Upper lobe of left lung (tissue), 6 donors: ENCODE measurements around the gene BABAM2. TPM values are rescaled to one million over a fixed set of nuclear protein-coding genes. Genes with fewer than 3 reads are reported as not detected.
"Not testable (repeated sequence)": the region's sequence is repeated elsewhere in the genome, so short reads cannot be mapped to it uniquely, and the experiment has no call there.

Experiments
- ATAC-seq, 2 donors: fragments of 200-7000 bp; cut with Tn5 transposase; one replicate each; pipeline ENCODE4 v1.9.1; 2022; ENCODE audit warnings: mild to moderate bottlenecking in 2 of 2, moderate library complexity in 2 of 2; ENCODE audit not compliant: low FRiP score in 2 of 2
- DNase-seq, 2 donors: peaks; one replicate each; pipeline ENCODE4 v3.0.0-alpha.2; 2019 to 2020
- H3K27ac ChIP-seq, 4 donors: fragments of 200-600 bp; sonication (generic); one replicate each; pipeline ENCODE4 v1.5.1; 2016 to 2019
- H3K27me3 ChIP-seq, 4 donors: fragments of 200-600 bp; sonication (generic); one replicate each; pipeline ENCODE4 v1.5.1; 2017 to 2019
- H3K36me3 ChIP-seq, 4 donors: fragments of 200-600 bp; sonication (generic); one replicate each; pipeline ENCODE4 v1.5.1; 2016 to 2019
- H3K4me1 ChIP-seq, 4 donors: fragments of 200-600 bp; sonication (generic); one replicate each; pipeline ENCODE4 v1.5.1; 2018 to 2019
- H3K4me3 ChIP-seq, 4 donors: fragments of 200-600 bp; sonication (generic); one replicate each; pipeline ENCODE4 v1.5.1; 2017 to 2019; ENCODE audit warnings: mild to moderate bottlenecking in 2 of 4, moderate library complexity in 1 of 4
- H3K9me3 ChIP-seq, 4 donors: fragments of 200-600 bp; sonication (generic); one replicate each; pipeline ENCODE4 v1.5.1; 2018 to 2019
- EP300 ChIP-seq, 4 donors: sonication (generic); formaldehyde crosslinking; IDR thresholded peaks; one replicate each; pipeline ENCODE4 v1.5.1; 2017; ENCODE audit warnings: antibody characterized with exemption in 4 of 4, control low read depth in 2 of 4
- POLR2A ChIP-seq, 4 donors: fragments of 450-650 bp; IDR thresholded peaks; one replicate each; pipeline ENCODE4 v1.5.1; 2016 to 2017; ENCODE audit warnings: antibody characterized with exemption in 4 of 4, mild to moderate bottlenecking in 2 of 4
- POLR2AphosphoS5 ChIP-seq, 2 donors: sonication (generic); formaldehyde crosslinking; IDR thresholded peaks; one replicate each; pipeline ENCODE4 v1.5.1; 2017; ENCODE audit warnings: antibody characterized with exemption in 2 of 2
- WGBS, 2 donors: methylation state at CpG; one replicate each; pipeline ENCODE4 v1.1.5; 2017 to 2018; 5-methylcytosine and 5-hydroxymethylcytosine counted together
- total RNA-seq, 6 donors: library from RNA; depleted of rRNA in 4 of 6; stranded (reverse); fragments of >200 nt in 4 of 6; gene quantifications; one replicate each; pipeline versions ENCODE4 v1.1.0 to v1.2.1, GENCODE V29; 2016 to 2021
- TF ChIP-seq, protein P1 (sequence below), 6 experiments: fragments of 450-650 bp in 4 of 6; fragments of 200-600 bp in 2 of 6; sonication (generic) in 2 of 6; IDR thresholded peaks; one replicate each; pipeline ENCODE4 v1.5.1; 2016 to 2019; ENCODE audit warnings: antibody characterized with exemption in 6 of 6
- donor health status: DM: no; HTN: no; CAD: no; lungs with moderate emphysema.
- donor health status: DM: no; HTN: yes; CAD: no; lungs with severe emphysema.

BABAM2 gene
- total RNA-seq, 6 donors from 2014 or later, result 23.0 to 44.0 (median 38.2) TPM

- Histone ChIP-seq H3K9me3 (no peaks in the 10 kb centered on the region), H3K4me3 (no peak overlapping the region), H3K27me3 (no peaks in the 10 kb centered on the region), H3K4me1 (peaks cover 13 to 20% (median 18%) of the 10 kb centered on the region in 4 donors), H3K27ac (no peak overlapping the region), H3K36me3 (no peaks in the 10 kb centered on the region)
- no peak for DNase-seq
- WGBS, 2 donors, result 92% methylated on average over 9 of the region's 9 CpGs
- ATAC-seq, result no peak
- TF ChIP-seq, protein P1, sequence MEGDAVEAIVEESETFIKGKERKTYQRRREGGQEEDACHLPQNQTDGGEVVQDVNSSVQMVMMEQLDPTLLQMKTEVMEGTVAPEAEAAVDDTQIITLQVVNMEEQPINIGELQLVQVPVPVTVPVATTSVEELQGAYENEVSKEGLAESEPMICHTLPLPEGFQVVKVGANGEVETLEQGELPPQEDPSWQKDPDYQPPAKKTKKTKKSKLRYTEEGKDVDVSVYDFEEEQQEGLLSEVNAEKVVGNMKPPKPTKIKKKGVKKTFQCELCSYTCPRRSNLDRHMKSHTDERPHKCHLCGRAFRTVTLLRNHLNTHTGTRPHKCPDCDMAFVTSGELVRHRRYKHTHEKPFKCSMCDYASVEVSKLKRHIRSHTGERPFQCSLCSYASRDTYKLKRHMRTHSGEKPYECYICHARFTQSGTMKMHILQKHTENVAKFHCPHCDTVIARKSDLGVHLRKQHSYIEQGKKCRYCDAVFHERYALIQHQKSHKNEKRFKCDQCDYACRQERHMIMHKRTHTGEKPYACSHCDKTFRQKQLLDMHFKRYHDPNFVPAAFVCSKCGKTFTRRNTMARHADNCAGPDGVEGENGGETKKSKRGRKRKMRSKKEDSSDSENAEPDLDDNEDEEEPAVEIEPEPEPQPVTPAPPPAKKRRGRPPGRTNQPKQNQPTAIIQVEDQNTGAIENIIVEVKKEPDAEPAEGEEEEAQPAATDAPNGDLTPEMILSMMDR (IDR thresholded peaks at IDR 0.05), result no peak
- TF ChIP-seq POLR2AphosphoS5 (IDR thresholded peaks at IDR 0.05), result no peak
- TF ChIP-seq POLR2A (IDR thresholded peaks at IDR 0.05), result no peak
- TF ChIP-seq EP300 (IDR thresholded peaks at IDR 0.05), result no peak
Measured at GRCh38 chr2:28368357-28368798, 477.8 kb downstream of the BABAM2 start.

DNA sequence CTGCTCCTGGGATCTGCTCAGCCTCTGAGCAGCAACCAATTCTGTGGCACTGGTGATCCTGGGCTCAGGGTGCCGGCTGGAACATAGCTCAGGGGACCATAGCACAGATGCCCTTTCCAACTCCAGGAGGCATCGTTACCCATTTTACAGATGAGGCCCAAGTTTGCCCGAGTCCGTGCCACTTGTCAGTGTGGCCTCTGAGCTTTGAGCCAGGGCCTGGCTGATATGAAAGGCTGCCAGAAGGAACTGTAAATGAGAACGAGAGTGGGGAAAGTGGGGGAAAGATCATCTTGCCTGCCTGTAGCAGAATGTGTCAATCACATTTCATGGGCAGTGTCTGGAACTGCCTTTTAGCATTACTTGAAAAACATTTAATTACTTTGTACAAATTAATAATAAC is 478.8 kb downstream of the BABAM2 start:
- Histone ChIP-seq H3K4me3 (no peak overlapping the region), H3K27me3 (no peaks in the 10 kb centered on the region), H3K36me3 (no peaks in the 10 kb centered on the region), H3K4me1 (peaks cover 13 to 20% (median 18%) of the 10 kb centered on the region in 4 donors), H3K27ac (no peak overlapping the region), H3K9me3 (no peaks in the 10 kb centered on the region)
- DNase-seq (no peak), ATAC-seq (no peak)
- WGBS, 2 donors, result 68 to 71% methylated on average over 5 of the region's 5 CpGs
- TF ChIP-seq EP300 (IDR thresholded peaks at IDR 0.05), result no peak
- TF ChIP-seq POLR2AphosphoS5 (IDR thresholded peaks at IDR 0.05), result no peak
- TF ChIP-seq, protein P1 (IDR thresholded peaks at IDR 0.05), result no peak
- no peak for TF ChIP-seq POLR2A (IDR thresholded peaks at IDR 0.05)

- peaks cover 13 to 18% (median 17%) of the 10 kb centered on the region in 4 donors for H3K4me1 ChIP-seq
- no peak for ATAC-seq
- TF ChIP-seq POLR2AphosphoS5 (IDR thresholded peaks at IDR 0.05) (no peak), EP300 (IDR thresholded peaks at IDR 0.05) (no peak), POLR2A (IDR thresholded peaks at IDR 0.05) (no peak)
- no peak overlapping the region for H3K4me3 ChIP-seq
- H3K27me3 ChIP-seq, result no peaks in the 10 kb centered on the region
- 87 to 89% methylated on average over 3 of the region's 3 CpGs for WGBS, 2 donors
- DNase-seq, result no peak
- H3K9me3 ChIP-seq, result no peaks in the 10 kb centered on the region
- no peak overlapping the region for H3K27ac ChIP-seq
- no peaks in the 10 kb centered on the region for H3K36me3 ChIP-seq
Measured at GRCh38 chr2:28370354-28370753, 479.8 kb downstream of the BABAM2 start.

DNA sequence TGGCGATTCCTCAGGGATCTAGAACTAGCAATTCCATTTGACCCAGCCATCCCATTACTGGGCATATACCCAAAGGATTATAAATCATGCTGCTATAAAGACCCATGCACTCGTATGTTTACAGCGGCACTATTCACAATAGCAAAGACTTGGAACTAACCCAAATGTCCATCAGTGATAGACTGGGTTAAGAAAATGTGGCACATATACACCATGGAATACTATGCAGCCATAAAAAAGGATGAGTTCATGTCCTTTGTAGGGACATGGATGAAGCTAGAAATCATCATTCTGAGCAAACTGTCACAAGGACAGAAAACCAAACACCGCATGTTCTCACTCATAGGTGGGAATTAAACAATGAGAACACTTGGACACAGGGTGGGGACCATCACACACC is 481.2 kb downstream of the BABAM2 start:
- not testable (repeated sequence) for H3K9me3 ChIP-seq, H3K36me3 ChIP-seq, DNase-seq, H3K27me3 ChIP-seq, H3K4me1 ChIP-seq, ATAC-seq, H3K27ac ChIP-seq, H3K4me3 ChIP-seq
- WGBS, 2 donors, result 71 to 82% methylated on average over 3 to 4 of the region's 4 CpGs

GRCh38 chr2:28373854-28374253 is 483.3 kb downstream of the BABAM2 start:
- H3K9me3 ChIP-seq, result no peaks in the 10 kb centered on the region
- H3K4me3 ChIP-seq, result no peak overlapping the region
- H3K27ac ChIP-seq, result no peak overlapping the region
- no peaks in the 10 kb centered on the region for H3K27me3 ChIP-seq
- no peak for DNase-seq
- no peaks in the 10 kb centered on the region for H3K36me3 ChIP-seq
- no peak for TF ChIP-seq EP300 (IDR thresholded peaks at IDR 0.05)
- TF ChIP-seq, protein P1 (IDR thresholded peaks at IDR 0.05), result no peak
- no peak for TF ChIP-seq POLR2AphosphoS5 (IDR thresholded peaks at IDR 0.05)
- no peak for TF ChIP-seq POLR2A (IDR thresholded peaks at IDR 0.05)
- ATAC-seq, result no peak
- 69 to 78% methylated on average over 4 of the region's 4 CpGs for WGBS, 2 donors
- H3K4me1 ChIP-seq, result peaks cover 7 to 16% (median 14%) of the 10 kb centered on the region in 4 donors

DNA sequence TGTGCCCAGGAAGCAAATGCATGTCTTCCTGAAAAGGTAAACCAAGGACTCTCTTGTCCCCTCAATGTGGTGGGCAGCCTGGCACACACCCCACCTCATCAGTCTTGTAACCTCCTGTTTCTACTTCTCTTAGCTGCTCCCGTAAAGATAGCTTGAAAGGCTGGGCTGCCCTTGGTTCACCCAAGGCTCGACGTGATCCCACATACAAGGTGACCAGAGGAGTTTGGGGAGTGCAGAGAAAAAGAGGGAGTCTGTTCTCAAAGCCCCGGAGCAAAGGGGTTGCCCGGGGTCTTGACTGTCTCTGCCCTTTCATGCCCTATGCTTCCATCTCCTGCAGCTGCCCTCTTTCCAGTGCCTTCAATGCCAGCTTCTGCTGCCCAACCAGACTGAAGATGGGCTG is 483.8 kb downstream of the BABAM2 start:
- H3K27ac ChIP-seq, result no peak overlapping the region
- H3K9me3 ChIP-seq, result no peaks in the 10 kb centered on the region
- DNase-seq (no peak), ATAC-seq (no peak)
- WGBS, 2 donors, result 84 to 95% methylated on average over 5 of the region's 5 CpGs
- H3K36me3 ChIP-seq, result no peaks in the 10 kb centered on the region
- H3K4me3 ChIP-seq, result no peak overlapping the region
- H3K27me3 ChIP-seq, result no peaks in the 10 kb centered on the region
- TF ChIP-seq EP300 (IDR thresholded peaks at IDR 0.05) (no peak), POLR2AphosphoS5 (IDR thresholded peaks at IDR 0.05) (no peak), POLR2A (IDR thresholded peaks at IDR 0.05) (no peak)
- TF ChIP-seq, protein P1 (IDR thresholded peaks at IDR 0.05), result no peak
- H3K4me1 ChIP-seq, result peaks cover 9 to 20% (median 16%) of the 10 kb centered on the region in 4 donors
